Endodermal cell (in vitro differentiated cells): ENCODE results near the gene ST3GAL3. TPM values are rescaled to one million over a fixed set of nuclear protein-coding genes. Genes with fewer than 3 reads are reported as not detected.
A peak's percentile ranks its signal among the peaks of the same experiment; 100 is the strongest.

ENCODE experiments used
- DNase-seq: peaks from one replicate; pipeline ENCODE4 v3.0.0-alpha.2; 2017
- H3K27ac ChIP-seq: 2 replicates; pipeline ENCODE4 v1.5.1; 2013; ENCODE audit warnings: mild to moderate bottlenecking, low read depth, low read length, moderate library complexity
- H3K27me3 ChIP-seq: 2 replicates; pipeline ENCODE4 v1.6.1; 2013; ENCODE audit warnings: mild to moderate bottlenecking, low read length, moderate library complexity; ENCODE audit not compliant: insufficient read depth, control insufficient read depth, poor library complexity, severe bottlenecking
- H3K36me3 ChIP-seq: 2 replicates; pipeline ENCODE4 v1.7.0; 2013; ENCODE audit warnings: mild to moderate bottlenecking, low read length, moderate library complexity; ENCODE audit not compliant: control insufficient read depth, insufficient read depth
- H3K4me1 ChIP-seq: one replicate; pipeline ENCODE4 v1.7.0; 2013; ENCODE audit warnings: low read length; ENCODE audit not compliant: control insufficient read depth, insufficient read depth
- H3K4me3 ChIP-seq: 2 replicates; pipeline ENCODE4 v1.5.1; 2013; ENCODE audit warnings: mild to moderate bottlenecking, low read length, moderate library complexity
- H3K9ac ChIP-seq: 2 replicates; pipeline ENCODE4 v1.6.1; 2013; ENCODE audit warnings: mild to moderate bottlenecking, low read length, moderate library complexity; ENCODE audit not compliant: poor library complexity, severe bottlenecking; ENCODE audit errors: extremely low read depth
- H3K9me3 ChIP-seq: 2 replicates; pipeline ENCODE4 v1.6.1; 2013; ENCODE audit warnings: mild to moderate bottlenecking, low read length, moderate library complexity; ENCODE audit not compliant: control insufficient read depth
- H3K27ac Mint-ChIP-seq: 2 replicates; pipeline ENCODE4 v1.8.0; 2020; ENCODE audit warnings: mixed read lengths
- H3K27me3 Mint-ChIP-seq: 2 replicates; pipeline ENCODE4 v1.8.0; 2021; ENCODE audit warnings: mild to moderate bottlenecking, mixed read lengths; ENCODE audit not compliant: insufficient read depth
- H3K36me3 Mint-ChIP-seq: 2 replicates; pipeline ENCODE4 v1.8.0; 2020; ENCODE audit warnings: low read depth, mixed read lengths
- H3K4me1 Mint-ChIP-seq: 2 replicates; pipeline ENCODE4 v1.8.0; 2020; ENCODE audit warnings: mixed read lengths
- H3K4me3 Mint-ChIP-seq: 2 replicates; pipeline ENCODE4 v1.8.0; 2020; ENCODE audit warnings: mild to moderate bottlenecking, moderate library complexity, mixed read lengths
- H3K9me3 Mint-ChIP-seq: 2 replicates; pipeline ENCODE4 v1.8.0; 2020; ENCODE audit warnings: mild to moderate bottlenecking, mixed read lengths
- CTCF ChIP-seq: fragments of 200-600 bp; sonication (generic); conservative IDR thresholded peaks from 2 replicates; pipeline ENCODE4 v1.5.0; 2021; ENCODE audit warnings: antibody characterized with exemption, mild to moderate bottlenecking
- WGBS, 2 experiments: methylation state at CpG; one replicate each; pipeline versions ENCODE4 v1.1.5 to v1.1.7; 2013; ENCODE audit warnings: missing lambda C conversion rate in 2 of 2, mixed read lengths in 1 of 2; ENCODE audit not compliant: insufficient coverage in 1 of 2, insufficient read length in 1 of 2; 5-methylcytosine and 5-hydroxymethylcytosine counted together
- total RNA-seq, 2 donors: library from RNA; stranded (reverse); fragmentation: NEBNext Ultra II Directional in 1 of 2; extraction: Animal tissue kit (Norgen Biotek cat#: 25700) in 1 of 2; gene quantifications; 2 replicates in 1 of 2; 3 replicates in 1 of 2; pipeline ENCODE4 v1.2.1, GENCODE V29; 2021

The ST3GAL3 gene
- total RNA-seq, 2 donors from 2014 or later, result 15.5 to 15.9 TPM

- DNase-seq, result no peak
- Histone ChIP-seq H3K9ac (no peak overlapping the region), H3K9me3 (no peaks in the 10 kb centered on the region), H3K27ac (no peak overlapping the region), H3K4me1 (no peaks in the 10 kb centered on the region), H3K36me3 (no peaks in the 10 kb centered on the region), H3K27me3 (no peaks in the 10 kb centered on the region), H3K4me3 (no peak overlapping the region)
- H3K9me3 Mint-ChIP-seq, result no peaks in the 10 kb centered on the region
- H3K36me3 Mint-ChIP-seq, result peaks cover 12% of the 10 kb centered on the region
- WGBS, 2 experiments, result 90 to 95% methylated on average over 2 of the region's 3 CpGs
- H3K27ac Mint-ChIP-seq, result no peak overlapping the region
- H3K4me3 Mint-ChIP-seq, result no peak overlapping the region
- peaks cover 1% of the 10 kb centered on the region for H3K4me1 Mint-ChIP-seq
- H3K27me3 Mint-ChIP-seq, result no peaks in the 10 kb centered on the region
- no peak for TF ChIP-seq CTCF
Observed at GRCh38 chr1:43965316-43965715, 258.0 kb downstream of the ST3GAL3 start.

- WGBS, 2 experiments, result 89 to 91% methylated on average over 4 to 6 of the region's 6 CpGs
- H3K27me3 Mint-ChIP-seq, result no peaks in the 10 kb centered on the region
- peak; percentile 90 for DNase-seq
Observed at GRCh38 chr1:43968348-43968948, 261.1 kb downstream of the ST3GAL3 start.

GRCh38 chr1:43969416-43969745 lies 262.0 kb downstream of the ST3GAL3 start:
- H3K27me3 ChIP-seq, result no peaks in the 10 kb centered on the region
- H3K4me1 ChIP-seq, result no peaks in the 10 kb centered on the region
- peaks cover 19% of the 10 kb centered on the region for H3K36me3 ChIP-seq
- no peak overlapping the region for H3K27ac Mint-ChIP-seq
- peak overlapping the region; percentile 94 for H3K4me3 Mint-ChIP-seq
- no peak for DNase-seq
- H3K4me3 ChIP-seq, result peak overlapping the region; percentile 93
- 64 to 65% methylated on average over 6 to 7 of the region's 7 CpGs for WGBS, 2 experiments
- no peaks in the 10 kb centered on the region for H3K9me3 ChIP-seq
- H3K9me3 Mint-ChIP-seq, result no peaks in the 10 kb centered on the region
- no peaks in the 10 kb centered on the region for H3K27me3 Mint-ChIP-seq
- H3K27ac ChIP-seq, result no peak overlapping the region
- no peak overlapping the region for H3K9ac ChIP-seq
- no peak for TF ChIP-seq CTCF
- H3K36me3 Mint-ChIP-seq, result peaks cover 17% of the 10 kb centered on the region
- H3K4me1 Mint-ChIP-seq, result peaks cover 9% of the 10 kb centered on the region

More at GRCh38 chr1:43968348-43968948, 261.1 kb downstream of the ST3GAL3 start:
- Mint-ChIP-seq H3K4me1 (peaks cover 1% of the 10 kb centered on the region), H3K9me3 (no peaks in the 10 kb centered on the region), H3K36me3 (peaks cover 17% of the 10 kb centered on the region), H3K27ac (no peak overlapping the region), H3K4me3 (no peak overlapping the region)
- Histone ChIP-seq H3K4me1 (no peaks in the 10 kb centered on the region), H3K27me3 (no peaks in the 10 kb centered on the region), H3K9ac (no peak overlapping the region), H3K36me3 (peaks cover 19% of the 10 kb centered on the region), H3K27ac (no peak overlapping the region), H3K9me3 (no peaks in the 10 kb centered on the region), H3K4me3 (no peak overlapping the region)
- TF ChIP-seq CTCF, result no peak
